K562 (cell line): ENCODE data around the gene SNX25. TPM values are rescaled to one million over a fixed set of nuclear protein-coding genes. Genes with fewer than 3 reads are reported as not detected.

ENCODE experiments used
- ARID1B ChIP-seq: fragments of 450-650 bp; IDR thresholded peaks from 2 replicates; pipeline ENCODE4 v1.6.1; 2016; ENCODE audit warnings: antibody characterized with exemption, mild to moderate bottlenecking, inconsistent platforms
- CCNT2 ChIP-seq: IDR thresholded peaks from 2 replicates; pipeline ENCODE4 v1.6.1; 2011; ENCODE audit warnings: borderline replicate concordance, low read depth, mild to moderate bottlenecking, moderate library complexity, mixed read lengths, low read length; ENCODE audit not compliant: insufficient read length; ENCODE audit errors: extremely low read depth
- CTBP1 ChIP-seq: fragments of 450-650 bp; IDR thresholded peaks from 2 replicates; pipeline ENCODE4 v1.6.1; 2016; ENCODE audit warnings: borderline replicate concordance
- DPF2 ChIP-seq: fragments of 450-650 bp; IDR thresholded peaks from 2 replicates; pipeline ENCODE4 v1.6.1; 2016
- E2F5 ChIP-seq: sonication (generic); formaldehyde crosslinking; IDR thresholded peaks from 2 replicates; pipeline ENCODE4 v1.8.0; 2022; ENCODE audit warnings: mild to moderate bottlenecking, missing genetic modification reagents
- FOXM1 ChIP-seq, 2 experiments: fragments of 450-650 bp in 1 of 2; sonication (generic) in 1 of 2; formaldehyde crosslinking in 1 of 2; IDR thresholded peaks; 2 replicates each; pipeline versions ENCODE4 v1.6.1 to v1.9.0; 2017 to 2022; ENCODE audit warnings: low read depth in 2 of 2, mild to moderate bottlenecking in 2 of 2, missing genetic modification reagents in 1 of 2, moderate library complexity in 1 of 2
- JUND ChIP-seq, 2 experiments: IDR thresholded peaks; 2 replicates in 1 of 2; 3 replicates in 1 of 2; pipeline ENCODE4 v1.6.1; 2011; ENCODE audit warnings: borderline replicate concordance in 2 of 2, low read depth in 2 of 2, low read length in 2 of 2, improper control_type of control experiment in 1 of 2, missing biosample characterization in 1 of 2, missing genetic modification characterization in 1 of 2, missing genetic modification reagents in 1 of 2
- MAFK ChIP-seq: IDR thresholded peaks from 2 replicates; pipeline ENCODE4 v1.6.1; 2011; ENCODE audit warnings: low read length, improper control_type of control experiment
- NCOA6 ChIP-seq: fragments of 450-650 bp; IDR thresholded peaks from 2 replicates; pipeline ENCODE4 v1.6.1; 2017; ENCODE audit warnings: mild to moderate bottlenecking
- RFX7 ChIP-seq: fragments of 250-450 bp; sonication (Bioruptor Pico); IDR thresholded peaks from 2 replicates; pipeline ENCODE4 v1.5.1; 2021; ENCODE audit warnings: mild to moderate bottlenecking
- SMAD2 ChIP-seq: fragments of 150-350 bp; IDR thresholded peaks from 2 replicates; pipeline ENCODE4 v1.6.1; 2014; ENCODE audit warnings: low read depth, mild to moderate bottlenecking, low read length
- SMARCE1 ChIP-seq: fragments of 450-650 bp; IDR thresholded peaks from 2 replicates; pipeline ENCODE4 v1.7.1; 2016; ENCODE audit warnings: mild to moderate bottlenecking
- TAF7 ChIP-seq: fragments of 450-650 bp; IDR thresholded peaks from 2 replicates; pipeline ENCODE4 v1.6.1; 2016; ENCODE audit warnings: missing genetic modification characterization, missing compliant biosample characterization
- TBL1XR1 ChIP-seq, 2 experiments: IDR thresholded peaks; 2 replicates each; pipeline ENCODE4 v1.6.1; 2012; ENCODE audit warnings: improper control_type of control experiment in 2 of 2, low read length in 2 of 2, mild to moderate bottlenecking in 1 of 2
- ZKSCAN1 ChIP-seq: fragments of 150-350 bp; IDR thresholded peaks from 2 replicates; pipeline ENCODE4 v1.6.1; 2016; ENCODE audit warnings: low read depth, low read length
- ZNF143 ChIP-seq: sonication (generic); formaldehyde crosslinking; IDR thresholded peaks from 2 replicates; pipeline ENCODE4 v1.9.0; 2022; ENCODE audit warnings: mild to moderate bottlenecking, missing genetic modification reagents
- ZNF274 ChIP-seq: IDR thresholded peaks from 2 replicates; pipeline ENCODE4 v1.6.1; 2011; ENCODE audit warnings: low read depth, mild to moderate bottlenecking, low read length, moderate library complexity, borderline replicate concordance
- ZNF280B ChIP-seq: fragments of 250-450 bp; sonication (Bioruptor Pico); IDR thresholded peaks from 2 replicates; pipeline ENCODE4 v1.5.1; 2021; ENCODE audit warnings: mild to moderate bottlenecking
- ZNF644 ChIP-seq: fragments of 200-800 bp; sonication (Bioruptor generic); IDR thresholded peaks from 2 replicates; pipeline ENCODE4 v1.6.1; 2016; ENCODE audit warnings: low read depth, missing genetic modification characterization, missing compliant biosample characterization
- ZNF75A ChIP-seq: fragments of 450-650 bp; formaldehyde crosslinking; IDR thresholded peaks from 2 replicates; pipeline ENCODE4 v1.4.0; 2020; ENCODE audit warnings: mild to moderate bottlenecking
- ZNF76 ChIP-seq: fragments of 250-450 bp; sonication (Bioruptor Pico); IDR thresholded peaks from 2 replicates; pipeline ENCODE4 v1.4.0; 2020; ENCODE audit warnings: mild to moderate bottlenecking, moderate library complexity, borderline replicate concordance
- ZNF77 ChIP-seq: fragments of 250-450 bp; sonication (Bioruptor Pico); IDR thresholded peaks from 2 replicates; pipeline ENCODE4 v1.5.0; 2020
- ZNF79 ChIP-seq: fragments of 250-450 bp; sonication (Bioruptor Pico); IDR thresholded peaks from 2 replicates; pipeline ENCODE4 v1.4.0; 2020; ENCODE audit warnings: low read depth, mild to moderate bottlenecking, moderate library complexity
- polyA plus RNA-seq, 8 experiments: library from polyadenylated mRNA; depleted of rRNA in 4 of 8; stranded (reverse) in 5 of 8; unstranded in 3 of 8; fragments of >200 nt; fragmentation: Nextera tagmentation in 2 of 8; fragmentation: Illumina TruSeq in 1 of 8; extraction: Ambion mirVana in 2 of 8; extraction: Trizol in 1 of 8; gene quantifications; 2 replicates each; pipeline versions ENCODE4 v1.2.1 to v1.2.3, GENCODE V29; 2011 to 2014; ENCODE audit warnings: inconsistent platforms in 1 of 8, missing spikeins in 1 of 8
- total RNA-seq, 7 experiments: library from RNA; depleted of rRNA in 6 of 7; stranded (reverse); fragments of >200 nt in 6 of 7; fragmentation: Illumina TruSeq in 2 of 7; extraction: Trizol in 2 of 7; gene quantifications; 2 replicates each; pipeline versions ENCODE4 v1.2.1 to v1.2.3, GENCODE V29; 2011 to 2021; ENCODE audit warnings: low replicate concordance in 1 of 7
- TF ChIP-seq, protein P1 (sequence below): fragments of 450-650 bp; formaldehyde crosslinking; IDR thresholded peaks from 2 replicates; pipeline ENCODE4 v1.4.0; 2022; ENCODE audit warnings: missing genetic modification characterization
- TF ChIP-seq, protein P2 (sequence below): fragments of 250-450 bp; sonication (Bioruptor Pico); IDR thresholded peaks from 2 replicates; pipeline ENCODE4 v1.9.0; 2021; ENCODE audit warnings: mild to moderate bottlenecking

Gene SNX25
- total and polyA plus RNA-seq, 9 of the 15 experiments (the other 6 are each of a cell fraction or from before 2014, with no cell fraction given) = 2.5 to 23.4 (median 13.3) TPM

DNA sequence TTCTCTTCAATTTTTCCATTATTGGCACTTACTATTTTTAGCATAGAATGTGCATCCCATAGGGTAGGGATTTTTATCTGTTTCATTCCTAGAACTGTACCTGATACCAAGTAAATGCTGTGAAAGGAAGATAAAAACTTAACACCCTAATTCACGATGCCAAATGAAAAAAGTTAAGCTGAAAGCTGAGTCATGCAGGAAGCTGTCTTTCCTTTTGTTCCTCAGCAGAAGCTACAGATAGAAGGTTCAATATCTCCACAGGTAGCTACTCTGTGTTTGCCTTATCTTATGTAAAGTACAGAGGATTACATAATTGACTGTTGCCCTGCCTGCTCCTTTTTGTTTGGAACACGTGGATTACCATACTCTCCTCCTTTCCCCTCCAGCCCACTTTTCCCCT is 109.3 kb downstream of the SNX25 start (continued):
- TF ChIP-seq CCNT2 (peak; percentile 82), ZKSCAN1 (no peak), ZNF77 (CRISPR knock-in tag) (no peak), ARID1B (peak; percentile 93), ZNF274 (no peak), ZNF644 (no peak), ZNF280B (CRISPR knock-in tag) (no peak), JUND (IDR thresholded peaks at IDR 0.05; ENCODE audit: borderline replicate concordance, low read depth, low read length) (peak; percentile 85), JUND (tag; IDR thresholded peaks at IDR 0.05; ENCODE audit: borderline replicate concordance, low read depth, low read length) (peak; percentile 85; the same call in 2 of the 3 replicates), ZNF79 (CRISPR knock-in tag) (no peak), CTBP1 (peak; percentile 92), NCOA6 (no peak), RFX7 (CRISPR knock-in tag) (no peak), E2F5 (CRISPR knock-in tag) (no peak), ZNF75A (CRISPR knock-in tag) (no peak), ZNF76 (CRISPR knock-in tag) (no peak), DPF2 (peak; percentile 94), TAF7 (tag) (no peak), ZNF143 (CRISPR knock-in tag) (no peak), TBL1XR1 (IDR thresholded peaks at IDR 0.05; ENCODE audit: low read length in 2 of 2) (peak in 1 of 2 experiments; percentile 45; a peak in 2 of 4 replicates), SMARCE1 (peak; percentile 88), SMAD2 (no peak), MAFK (peak; percentile 71), FOXM1 (IDR thresholded peaks at IDR 0.05; ENCODE audit: low read depth) (peak; percentile 69), FOXM1 (CRISPR knock-in tag; IDR thresholded peaks at IDR 0.05; ENCODE audit: low read depth) (no peak)
- TF ChIP-seq, protein P1, sequence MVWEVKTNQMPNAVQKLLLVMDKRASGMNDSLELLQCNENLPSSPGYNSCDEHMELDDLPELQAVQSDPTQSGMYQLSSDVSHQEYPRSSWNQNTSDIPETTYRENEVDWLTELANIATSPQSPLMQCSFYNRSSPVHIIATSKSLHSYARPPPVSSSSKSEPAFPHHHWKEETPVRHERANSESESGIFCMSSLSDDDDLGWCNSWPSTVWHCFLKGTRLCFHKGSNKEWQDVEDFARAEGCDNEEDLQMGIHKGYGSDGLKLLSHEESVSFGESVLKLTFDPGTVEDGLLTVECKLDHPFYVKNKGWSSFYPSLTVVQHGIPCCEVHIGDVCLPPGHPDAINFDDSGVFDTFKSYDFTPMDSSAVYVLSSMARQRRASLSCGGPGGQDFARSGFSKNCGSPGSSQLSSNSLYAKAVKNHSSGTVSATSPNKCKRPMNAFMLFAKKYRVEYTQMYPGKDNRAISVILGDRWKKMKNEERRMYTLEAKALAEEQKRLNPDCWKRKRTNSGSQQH (CRISPR knock-in tag) = no peak
- TF ChIP-seq, protein P2, sequence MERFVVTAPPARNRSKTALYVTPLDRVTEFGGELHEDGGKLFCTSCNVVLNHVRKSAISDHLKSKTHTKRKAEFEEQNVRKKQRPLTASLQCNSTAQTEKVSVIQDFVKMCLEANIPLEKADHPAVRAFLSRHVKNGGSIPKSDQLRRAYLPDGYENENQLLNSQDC (CRISPR knock-in tag) = no peak
